ENCODE results near the gene KCTD8. TPM values are rescaled to one million over a fixed set of nuclear protein-coding genes. Genes with fewer than 3 reads are reported as not detected.

KCTD8 gene
- total RNA-seq, 1 donor from 2014 or later: 0.43 TPM

GRCh38 chr4:44256414-44256813 lies 192.2 kb downstream of the KCTD8 start:
- H3K36me3 ChIP-seq: no peaks in the 10 kb centered on the region
- DNase-seq (ENCODE audit: low spot score in 2 of 2): no peak
- H3K9me3 ChIP-seq: no peaks in the 10 kb centered on the region
- intact Hi-C loops (cut with DNase I): no loop called here
- H3K27me3 ChIP-seq: no peaks in the 10 kb centered on the region
- no peak overlapping the region for H3K4me3 ChIP-seq
- no peaks in the 10 kb centered on the region for H3K4me1 ChIP-seq
- TF ChIP-seq CTCF (IDR thresholded peaks at IDR 0.05): no peak
- H3K27ac ChIP-seq: no peak overlapping the region

- intact Hi-C loops (cut with DNase I): no loop called here
- no peak for TF ChIP-seq CTCF (IDR thresholded peaks at IDR 0.05)
Observed at GRCh38 chr4:44237643-44238042, 211.0 kb downstream of the KCTD8 start.

GRCh38 chr4:44235897-44236296 lies 212.7 kb downstream of the KCTD8 start:
- no peak for TF ChIP-seq CTCF (IDR thresholded peaks at IDR 0.05)
- Histone ChIP-seq H3K9me3 (no peaks in the 10 kb centered on the region), H3K36me3 (no peaks in the 10 kb centered on the region), H3K27ac (no peak overlapping the region), H3K4me3 (no peak overlapping the region), H3K4me1 (no peaks in the 10 kb centered on the region), H3K27me3 (no peaks in the 10 kb centered on the region)
- intact Hi-C loops (cut with DNase I): no loop called here
- no peak for DNase-seq (ENCODE audit: low spot score in 2 of 2)

More at GRCh38 chr4:44237643-44238042, 211.0 kb downstream of the KCTD8 start:
- Histone ChIP-seq H3K4me3 (no peak overlapping the region), H3K9me3 (no peaks in the 10 kb centered on the region), H3K36me3 (no peaks in the 10 kb centered on the region), H3K27ac (no peak overlapping the region), H3K27me3 (no peaks in the 10 kb centered on the region), H3K4me1 (no peaks in the 10 kb centered on the region)
- DNase-seq (ENCODE audit: low spot score in 2 of 2): no peak

GRCh38 chr4:44232262-44232661 lies 216.3 kb downstream of the KCTD8 start:
- no peaks in the 10 kb centered on the region for H3K4me1 ChIP-seq
- intact Hi-C loops (cut with DNase I): no loop called here
- TF ChIP-seq CTCF (IDR thresholded peaks at IDR 0.05): no peak
- no peak overlapping the region for H3K4me3 ChIP-seq
- H3K27me3 ChIP-seq: no peaks in the 10 kb centered on the region
- no peaks in the 10 kb centered on the region for H3K9me3 ChIP-seq
- no peak overlapping the region for H3K27ac ChIP-seq
- no peaks in the 10 kb centered on the region for H3K36me3 ChIP-seq
- no peak for DNase-seq (ENCODE audit: low spot score in 2 of 2)

GRCh38 chr4:44231006-44231405 lies 217.6 kb downstream of the KCTD8 start:
- Histone ChIP-seq H3K4me3 (no peak overlapping the region), H3K36me3 (no peaks in the 10 kb centered on the region), H3K27ac (no peak overlapping the region), H3K27me3 (no peaks in the 10 kb centered on the region), H3K9me3 (no peaks in the 10 kb centered on the region), H3K4me1 (no peaks in the 10 kb centered on the region)
- DNase-seq (ENCODE audit: low spot score in 2 of 2): no peak
- intact Hi-C loops (cut with DNase I): no loop called here
- no peak for TF ChIP-seq CTCF (IDR thresholded peaks at IDR 0.05)

- Histone ChIP-seq H3K4me3 (no peak overlapping the region), H3K27me3 (no peaks in the 10 kb centered on the region), H3K27ac (no peak overlapping the region), H3K4me1 (no peaks in the 10 kb centered on the region), H3K36me3 (no peaks in the 10 kb centered on the region), H3K9me3 (no peaks in the 10 kb centered on the region)
- TF ChIP-seq CTCF (IDR thresholded peaks at IDR 0.05): no peak
- intact Hi-C loops (cut with DNase I): no loop called here
- DNase-seq (ENCODE audit: low spot score in 2 of 2): no peak
Observed at GRCh38 chr4:44228326-44228725, 220.3 kb downstream of the KCTD8 start.
